HL-60 (cell line): ENCODE data around the gene RAI14.

Experiments
- GABPA ChIP-seq: IDR thresholded peaks from 2 replicates; pipeline ENCODE4 v1.6.1; 2012; ENCODE audit warnings: low read depth
- POLR2AphosphoS5 ChIP-seq: IDR thresholded peaks from 2 replicates; pipeline ENCODE4 v1.6.1; 2012; ENCODE audit warnings: low read depth
- SPI1 ChIP-seq: IDR thresholded peaks from 2 replicates; pipeline ENCODE4 v1.6.1; 2012; ENCODE audit warnings: low read depth, mild to moderate bottlenecking, borderline replicate concordance
- TF ChIP-seq, protein P1 (sequence below): IDR thresholded peaks from one replicate; pipeline ENCODE4 v1.5.1; 2011; ENCODE audit warnings: low read length, control low read depth, inconsistent platforms; ENCODE audit not compliant: insufficient read depth
- TF ChIP-seq, protein P2 (sequence below): IDR thresholded peaks from 2 replicates; pipeline ENCODE4 v1.6.1; 2012; ENCODE audit warnings: low read depth; ENCODE audit not compliant: insufficient replicate concordance

DNA sequence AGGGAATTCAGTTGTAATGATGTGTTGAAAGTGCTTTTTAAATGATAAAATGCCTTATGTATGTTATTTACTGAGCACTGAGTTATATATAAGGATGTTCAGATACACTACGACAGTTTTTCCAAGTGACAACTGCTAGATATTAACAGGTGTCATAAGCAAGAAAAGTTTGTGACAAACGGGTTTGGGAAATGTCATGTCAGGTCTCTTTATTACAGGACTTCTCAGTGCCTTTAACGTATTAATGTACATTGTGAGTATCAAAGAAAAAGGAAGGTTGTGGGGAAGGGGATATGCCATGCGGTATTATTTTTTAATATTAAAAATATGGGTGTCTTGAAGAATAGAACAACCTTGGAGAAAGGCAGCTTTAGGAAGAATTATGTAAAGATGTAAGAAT lies 56.4 kb downstream of the RAI14 start:
- TF ChIP-seq, protein P1, sequence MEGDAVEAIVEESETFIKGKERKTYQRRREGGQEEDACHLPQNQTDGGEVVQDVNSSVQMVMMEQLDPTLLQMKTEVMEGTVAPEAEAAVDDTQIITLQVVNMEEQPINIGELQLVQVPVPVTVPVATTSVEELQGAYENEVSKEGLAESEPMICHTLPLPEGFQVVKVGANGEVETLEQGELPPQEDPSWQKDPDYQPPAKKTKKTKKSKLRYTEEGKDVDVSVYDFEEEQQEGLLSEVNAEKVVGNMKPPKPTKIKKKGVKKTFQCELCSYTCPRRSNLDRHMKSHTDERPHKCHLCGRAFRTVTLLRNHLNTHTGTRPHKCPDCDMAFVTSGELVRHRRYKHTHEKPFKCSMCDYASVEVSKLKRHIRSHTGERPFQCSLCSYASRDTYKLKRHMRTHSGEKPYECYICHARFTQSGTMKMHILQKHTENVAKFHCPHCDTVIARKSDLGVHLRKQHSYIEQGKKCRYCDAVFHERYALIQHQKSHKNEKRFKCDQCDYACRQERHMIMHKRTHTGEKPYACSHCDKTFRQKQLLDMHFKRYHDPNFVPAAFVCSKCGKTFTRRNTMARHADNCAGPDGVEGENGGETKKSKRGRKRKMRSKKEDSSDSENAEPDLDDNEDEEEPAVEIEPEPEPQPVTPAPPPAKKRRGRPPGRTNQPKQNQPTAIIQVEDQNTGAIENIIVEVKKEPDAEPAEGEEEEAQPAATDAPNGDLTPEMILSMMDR: no peak
- TF ChIP-seq, protein P2, sequence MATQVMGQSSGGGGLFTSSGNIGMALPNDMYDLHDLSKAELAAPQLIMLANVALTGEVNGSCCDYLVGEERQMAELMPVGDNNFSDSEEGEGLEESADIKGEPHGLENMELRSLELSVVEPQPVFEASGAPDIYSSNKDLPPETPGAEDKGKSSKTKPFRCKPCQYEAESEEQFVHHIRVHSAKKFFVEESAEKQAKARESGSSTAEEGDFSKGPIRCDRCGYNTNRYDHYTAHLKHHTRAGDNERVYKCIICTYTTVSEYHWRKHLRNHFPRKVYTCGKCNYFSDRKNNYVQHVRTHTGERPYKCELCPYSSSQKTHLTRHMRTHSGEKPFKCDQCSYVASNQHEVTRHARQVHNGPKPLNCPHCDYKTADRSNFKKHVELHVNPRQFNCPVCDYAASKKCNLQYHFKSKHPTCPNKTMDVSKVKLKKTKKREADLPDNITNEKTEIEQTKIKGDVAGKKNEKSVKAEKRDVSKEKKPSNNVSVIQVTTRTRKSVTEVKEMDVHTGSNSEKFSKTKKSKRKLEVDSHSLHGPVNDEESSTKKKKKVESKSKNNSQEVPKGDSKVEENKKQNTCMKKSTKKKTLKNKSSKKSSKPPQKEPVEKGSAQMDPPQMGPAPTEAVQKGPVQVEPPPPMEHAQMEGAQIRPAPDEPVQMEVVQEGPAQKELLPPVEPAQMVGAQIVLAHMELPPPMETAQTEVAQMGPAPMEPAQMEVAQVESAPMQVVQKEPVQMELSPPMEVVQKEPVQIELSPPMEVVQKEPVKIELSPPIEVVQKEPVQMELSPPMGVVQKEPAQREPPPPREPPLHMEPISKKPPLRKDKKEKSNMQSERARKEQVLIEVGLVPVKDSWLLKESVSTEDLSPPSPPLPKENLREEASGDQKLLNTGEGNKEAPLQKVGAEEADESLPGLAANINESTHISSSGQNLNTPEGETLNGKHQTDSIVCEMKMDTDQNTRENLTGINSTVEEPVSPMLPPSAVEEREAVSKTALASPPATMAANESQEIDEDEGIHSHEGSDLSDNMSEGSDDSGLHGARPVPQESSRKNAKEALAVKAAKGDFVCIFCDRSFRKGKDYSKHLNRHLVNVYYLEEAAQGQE: no peak
- TF ChIP-seq POLR2AphosphoS5: no peak
- no peak for TF ChIP-seq GABPA
- TF ChIP-seq SPI1: no peak
